DMS79 (cell line): ENCODE data around the gene TMEM245.
"Not testable (repeated sequence)": the region's sequence is repeated elsewhere in the genome, so short reads cannot be mapped to it uniquely, and the experiment has no call there.

Experiments used
- DNase-seq: peaks from one replicate; lab custom pipeline; 2025; lab: John Stamatoyannopoulos, UW

Gene TMEM245

GRCh38 chr9:108991479-108991878 is 128.3 kb downstream of the TMEM245 start:
- DNase-seq, result no peak

- no peak for DNase-seq
Measured at GRCh38 chr9:108983885-108984284, 135.9 kb downstream of the TMEM245 start.

GRCh38 chr9:108980893-108981292 is 138.9 kb downstream of the TMEM245 start:
- DNase-seq, result no peak

- no peak for DNase-seq
Measured at GRCh38 chr9:108978205-108978604, 141.5 kb downstream of the TMEM245 start.

- DNase-seq, result no peak
Measured at GRCh38 chr9:108973895-108974294, 145.9 kb downstream of the TMEM245 start.

- DNase-seq, result no peak
Measured at GRCh38 chr9:108972626-108973209, 147.0 kb downstream of the TMEM245 start.

GRCh38 chr9:108972186-108972585 is 147.6 kb downstream of the TMEM245 start:
- no peak for DNase-seq

- not testable (repeated sequence) for DNase-seq
Measured at GRCh38 chr9:108971392-108971791, 148.4 kb downstream of the TMEM245 start.

GRCh38 chr9:108967916-108968315 is 151.8 kb downstream of the TMEM245 start:
- no peak for DNase-seq
